OCI-LY1 (cell line): ENCODE measurements around the gene R3HDM1.
A peak's percentile ranks its signal among the peaks of the same experiment; 100 is the strongest.

ENCODE experiments used
- H2AFZ ChIP-seq: fragments of 200-600 bp; sonication (generic), shearing (Covaris generic); 2 replicates; pipeline ENCODE4 v1.6.0; 2014; ENCODE audit warnings: antibody characterized with exemption, mild to moderate bottlenecking, low read length
- H3F3A ChIP-seq: fragments of 200-600 bp; sonication (generic), shearing (Covaris generic); 2 replicates; pipeline ENCODE4 v1.6.0; 2014; ENCODE audit warnings: mild to moderate bottlenecking, antibody characterized with exemption, low read length, moderate library complexity; ENCODE audit not compliant: insufficient read depth
- H3K27ac ChIP-seq: fragments of 200-600 bp; sonication (generic); 2 replicates; pipeline ENCODE4 v1.5.1; 2014; ENCODE audit warnings: low read length, mixed run types, mild to moderate bottlenecking, low read depth; ENCODE audit not compliant: poor library complexity, severe bottlenecking
- H3K27me3 ChIP-seq: fragments of 200-600 bp; sonication (generic); 2 replicates; pipeline ENCODE4 v1.6.0; 2014; ENCODE audit warnings: antibody characterized with exemption, mild to moderate bottlenecking, low read length, moderate library complexity; ENCODE audit not compliant: insufficient read depth
- H3K36me3 ChIP-seq: fragments of 200-600 bp; sonication (generic); 2 replicates; pipeline ENCODE4 v1.6.1; 2014; ENCODE audit warnings: mild to moderate bottlenecking, antibody characterized with exemption, low read length, moderate library complexity, mixed read lengths; ENCODE audit not compliant: insufficient read depth
- H3K4me1 ChIP-seq: fragments of 200-600 bp; sonication (generic); 2 replicates; pipeline ENCODE4 v1.5.1; 2014; ENCODE audit warnings: mild to moderate bottlenecking, low read length, moderate library complexity; ENCODE audit not compliant: insufficient read depth, severe bottlenecking
- H3K4me2 ChIP-seq: fragments of 200-600 bp; sonication (generic), shearing (Covaris generic); 2 replicates; pipeline ENCODE4 v1.6.1; 2014; ENCODE audit warnings: low read length
- H3K4me3 ChIP-seq: fragments of 200-600 bp; sonication (generic); 2 replicates; pipeline ENCODE4 v1.5.1; 2014; ENCODE audit warnings: low read length, low read depth, mild to moderate bottlenecking, mixed read lengths; ENCODE audit not compliant: poor library complexity, severe bottlenecking
- H3K79me2 ChIP-seq: fragments of 200-600 bp; shearing (Covaris generic); 2 replicates; pipeline ENCODE4 v1.6.1; 2016; ENCODE audit warnings: mixed run types, low read length, mixed read lengths; ENCODE audit not compliant: insufficient read depth
- H3K9ac ChIP-seq: fragments of 200-600 bp; sonication (generic), shearing (Covaris generic); 2 replicates; pipeline ENCODE4 v1.6.1; 2014; ENCODE audit warnings: mild to moderate bottlenecking, low read length, mixed read lengths
- H3K9me2 ChIP-seq: fragments of 200-600 bp; sonication (generic), shearing (Covaris generic); 2 replicates; pipeline ENCODE4 v1.6.1; 2014; ENCODE audit warnings: low read depth, mild to moderate bottlenecking, low read length, mixed read lengths
- H3K9me3 ChIP-seq: fragments of 200-600 bp; shearing (Covaris generic); 2 replicates; pipeline ENCODE4 v1.6.1; 2014; ENCODE audit warnings: low read length, mixed read lengths
- H4K20me1 ChIP-seq: fragments of 200-600 bp; sonication (generic), shearing (Covaris generic); 2 replicates; pipeline ENCODE4 v1.6.0; 2016; ENCODE audit warnings: mild to moderate bottlenecking, low read length; ENCODE audit not compliant: insufficient read depth
- CTCF ChIP-seq: fragments of 200-600 bp; sonication (generic), shearing (Covaris generic); IDR thresholded peaks from 2 replicates; pipeline ENCODE4 v1.5.1; 2017; ENCODE audit warnings: mild to moderate bottlenecking, antibody characterized with exemption, low read length, moderate library complexity, mixed read lengths
- EZH2 ChIP-seq: fragments of 200-600 bp; sonication (generic), shearing (Covaris generic); IDR thresholded peaks from 2 replicates; pipeline ENCODE4 v1.8.0; 2017; ENCODE audit warnings: borderline replicate concordance, mixed run types, mild to moderate bottlenecking, antibody characterized with exemption, low read length, moderate library complexity, mixed read lengths

Gene R3HDM1

GRCh38 chr2:135590619-135591260 is 59.5 kb downstream of the R3HDM1 start:
- no peak overlapping the region for H3K4me2 ChIP-seq
- no peaks in the 10 kb centered on the region for H4K20me1 ChIP-seq
- peaks cover 2% of the 10 kb centered on the region; the same call in 1 of the 2 replicates for H3K9me3 ChIP-seq
- H3K4me1 ChIP-seq: no peaks in the 10 kb centered on the region
- H3F3A ChIP-seq: no peaks in the 10 kb centered on the region
- H3K27me3 ChIP-seq: no peaks in the 10 kb centered on the region
- no peak overlapping the region for H3K4me3 ChIP-seq
- H3K27ac ChIP-seq: peak overlapping the region; percentile 43
- H3K9ac ChIP-seq: no peak overlapping the region
- peaks cover 15% of the 10 kb centered on the region for H3K36me3 ChIP-seq
- H3K9me2 ChIP-seq: no peaks in the 10 kb centered on the region
- H2AFZ ChIP-seq: no peak overlapping the region
- H3K79me2 ChIP-seq: peaks cover 10% of the 10 kb centered on the region; the same call in 1 of the 2 replicates
- TF ChIP-seq CTCF (no peak), EZH2 (no peak)

- no peak overlapping the region for H3K4me2 ChIP-seq
- H3K27ac ChIP-seq: no peak overlapping the region
These were observed 69.6 kb downstream of the R3HDM1 start for GRCh38 chr2:135600915-135601314.

GRCh38 chr2:135603543-135603942 is 72.3 kb downstream of the R3HDM1 start:
- no peaks in the 10 kb centered on the region for H3K9me3 ChIP-seq
- no peaks in the 10 kb centered on the region for H3K9me2 ChIP-seq
- no peak overlapping the region for H3K4me3 ChIP-seq
- no peaks in the 10 kb centered on the region for H3F3A ChIP-seq
- no peaks in the 10 kb centered on the region for H3K27me3 ChIP-seq
- no peak overlapping the region for H3K27ac ChIP-seq
- no peak overlapping the region for H3K4me2 ChIP-seq
- no peak overlapping the region for H3K9ac ChIP-seq
- no peak overlapping the region for H2AFZ ChIP-seq
- H4K20me1 ChIP-seq: no peaks in the 10 kb centered on the region
- H3K36me3 ChIP-seq: peaks cover 55% of the 10 kb centered on the region
- TF ChIP-seq EZH2 (no peak), CTCF (no peak)
- H3K4me1 ChIP-seq: no peaks in the 10 kb centered on the region
- H3K79me2 ChIP-seq: peaks cover 7% of the 10 kb centered on the region; the same call in 1 of the 2 replicates

More at GRCh38 chr2:135600915-135601314, 69.6 kb downstream of the R3HDM1 start:
- no peak for TF ChIP-seq EZH2
- peak; percentile 25; the same call in 1 of the 2 replicates for TF ChIP-seq CTCF
- Histone ChIP-seq H3K9ac (no peak overlapping the region), H3K36me3 (peaks cover 37% of the 10 kb centered on the region), H3K79me2 (peaks cover 9% of the 10 kb centered on the region; the same call in 1 of the 2 replicates), H3K9me2 (no peaks in the 10 kb centered on the region), H3K4me3 (no peak overlapping the region), H3K4me1 (no peaks in the 10 kb centered on the region), H3K27me3 (no peaks in the 10 kb centered on the region), H3K9me3 (no peaks in the 10 kb centered on the region), H3F3A (no peaks in the 10 kb centered on the region), H2AFZ (no peak overlapping the region), H4K20me1 (no peaks in the 10 kb centered on the region)
